KMS-11 (cell line): ENCODE measurements around the gene THAP12.

Experiments
- H2AFZ ChIP-seq: fragments of 200-600 bp; sonication (generic); 2 replicates; pipeline ENCODE4 v1.6.1; 2016; ENCODE audit warnings: antibody characterized with exemption, mixed run types, low read depth
- H3K27ac ChIP-seq: fragments of 200-600 bp; sonication (generic); 2 replicates; pipeline ENCODE4 v1.6.1; 2016; ENCODE audit warnings: mild to moderate bottlenecking, mixed run types
- H3K27me3 ChIP-seq: fragments of 200-600 bp; sonication (generic); 2 replicates; pipeline ENCODE4 v1.6.1; 2017; ENCODE audit warnings: mild to moderate bottlenecking, low read depth, mixed run types, moderate library complexity; ENCODE audit not compliant: insufficient read depth
- H3K36me3 ChIP-seq: fragments of 200-600 bp; sonication (generic); 2 replicates; pipeline ENCODE4 v1.6.1; 2017; ENCODE audit warnings: mild to moderate bottlenecking, mixed run types; ENCODE audit not compliant: insufficient read depth
- H3K4me1 ChIP-seq: fragments of 200-600 bp; sonication (generic); 2 replicates; pipeline ENCODE4 v1.6.1; 2016; ENCODE audit warnings: mild to moderate bottlenecking, low read depth, mixed run types; ENCODE audit not compliant: poor library complexity, severe bottlenecking
- H3K4me2 ChIP-seq: fragments of 200-600 bp; sonication (generic); 2 replicates; pipeline ENCODE4 v1.7.0; 2016; ENCODE audit warnings: mild to moderate bottlenecking, mixed run types
- H3K4me3 ChIP-seq: fragments of 200-600 bp; sonication (generic); IDR thresholded peaks from 2 replicates; pipeline ENCODE4 v1.6.1; 2017; ENCODE audit warnings: low read depth, low read length, mixed read lengths; ENCODE audit not compliant: insufficient read depth
- H3K79me2 ChIP-seq: fragments of 200-600 bp; sonication (generic); 2 replicates; pipeline ENCODE4 v1.6.1; 2016; ENCODE audit warnings: low read depth, mixed run types; ENCODE audit not compliant: insufficient read depth
- H3K9ac ChIP-seq: fragments of 200-600 bp; sonication (generic); 2 replicates; pipeline ENCODE4 v1.6.1; 2016; ENCODE audit warnings: mild to moderate bottlenecking, mixed run types
- H4K20me1 ChIP-seq: fragments of 200-600 bp; sonication (generic); 2 replicates; pipeline ENCODE4 v1.6.1; 2016; ENCODE audit warnings: mild to moderate bottlenecking, mixed run types; ENCODE audit not compliant: insufficient read depth
- CTCF ChIP-seq: fragments of 200-600 bp; sonication (generic); conservative IDR thresholded peaks from 2 replicates; pipeline ENCODE4 v1.6.1; 2017; ENCODE audit warnings: low read depth, mild to moderate bottlenecking, antibody characterized with exemption, low read length, moderate library complexity, mixed read lengths

THAP12 gene

GRCh38 chr11:76419896-76420295 lies 39.0 kb upstream of the THAP12 start:
- Histone ChIP-seq H3K27me3 (no peaks in the 10 kb centered on the region), H2AFZ (no peak overlapping the region), H3K9ac (no peak overlapping the region), H3K36me3 (no peaks in the 10 kb centered on the region), H3K4me3 (no peak overlapping the region), H3K27ac (no peak overlapping the region), H3K79me2 (no peaks in the 10 kb centered on the region), H4K20me1 (no peaks in the 10 kb centered on the region), H3K4me1 (peaks cover 22% of the 10 kb centered on the region), H3K4me2 (no peak overlapping the region)
- peak; percentile 58 for TF ChIP-seq CTCF

DNA sequence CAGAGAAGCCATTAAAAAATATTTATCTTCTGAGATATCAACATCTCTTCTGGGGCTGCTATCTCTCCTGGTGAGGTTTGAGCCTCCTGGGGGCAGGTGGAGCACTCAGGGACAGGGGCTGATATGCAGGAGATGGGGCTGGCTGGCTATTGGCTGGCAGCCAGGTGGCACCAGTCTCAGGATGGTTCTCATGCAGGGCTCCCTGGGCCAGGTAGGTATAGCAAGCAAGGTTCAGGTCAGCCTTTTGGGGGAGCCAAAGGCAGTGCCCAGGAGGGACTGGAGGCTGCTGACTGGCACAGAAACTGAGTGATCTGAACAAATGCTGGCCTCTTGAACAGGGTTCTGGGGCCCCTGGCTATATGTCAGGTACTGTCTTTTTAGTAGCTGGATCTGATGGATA lies 34.1 kb upstream of the THAP12 start:
- no peaks in the 10 kb centered on the region for H3K27me3 ChIP-seq
- H3K27ac ChIP-seq = no peak overlapping the region
- H3K9ac ChIP-seq = no peak overlapping the region
- no peaks in the 10 kb centered on the region for H3K79me2 ChIP-seq
- H3K4me2 ChIP-seq = no peak overlapping the region
- no peaks in the 10 kb centered on the region for H4K20me1 ChIP-seq
- H2AFZ ChIP-seq = no peak overlapping the region
- H3K4me1 ChIP-seq = no peaks in the 10 kb centered on the region
- no peaks in the 10 kb centered on the region for H3K36me3 ChIP-seq
- TF ChIP-seq CTCF = no peak
- no peak overlapping the region for H3K4me3 ChIP-seq

DNA sequence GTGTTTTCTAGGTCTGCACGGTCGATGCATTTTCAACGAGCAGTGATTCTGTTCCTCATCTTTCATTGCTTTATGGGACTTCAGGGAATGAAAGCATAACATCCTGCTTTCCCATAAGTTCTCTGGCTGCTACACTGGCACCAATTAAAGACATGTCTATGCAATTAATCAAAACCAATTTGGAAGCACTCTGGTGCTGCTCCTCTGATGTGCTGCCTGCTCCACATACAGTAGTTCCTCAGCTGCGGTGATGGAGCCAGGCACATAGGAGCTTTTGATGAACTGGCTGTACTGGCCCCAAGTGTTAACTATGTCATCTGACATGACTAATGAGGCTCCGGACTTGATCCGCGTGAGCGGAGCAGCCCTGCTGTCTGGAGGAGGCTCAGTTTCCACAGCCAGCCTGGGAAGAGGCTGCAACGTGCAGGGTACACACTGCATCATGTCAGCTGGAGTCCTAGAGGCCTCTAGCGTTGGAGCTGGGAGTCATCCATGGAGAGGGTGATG lies 30.0 kb upstream of the THAP12 start:
- no peak for TF ChIP-seq CTCF
- no peak overlapping the region for H2AFZ ChIP-seq
- H3K4me1 ChIP-seq = no peaks in the 10 kb centered on the region
- no peaks in the 10 kb centered on the region for H3K36me3 ChIP-seq
- H3K79me2 ChIP-seq = no peaks in the 10 kb centered on the region
- H4K20me1 ChIP-seq = no peaks in the 10 kb centered on the region
- H3K4me2 ChIP-seq = no peak overlapping the region
- H3K27me3 ChIP-seq = no peaks in the 10 kb centered on the region
- H3K9ac ChIP-seq = no peak overlapping the region
- no peak overlapping the region for H3K4me3 ChIP-seq
- no peak overlapping the region for H3K27ac ChIP-seq

DNA sequence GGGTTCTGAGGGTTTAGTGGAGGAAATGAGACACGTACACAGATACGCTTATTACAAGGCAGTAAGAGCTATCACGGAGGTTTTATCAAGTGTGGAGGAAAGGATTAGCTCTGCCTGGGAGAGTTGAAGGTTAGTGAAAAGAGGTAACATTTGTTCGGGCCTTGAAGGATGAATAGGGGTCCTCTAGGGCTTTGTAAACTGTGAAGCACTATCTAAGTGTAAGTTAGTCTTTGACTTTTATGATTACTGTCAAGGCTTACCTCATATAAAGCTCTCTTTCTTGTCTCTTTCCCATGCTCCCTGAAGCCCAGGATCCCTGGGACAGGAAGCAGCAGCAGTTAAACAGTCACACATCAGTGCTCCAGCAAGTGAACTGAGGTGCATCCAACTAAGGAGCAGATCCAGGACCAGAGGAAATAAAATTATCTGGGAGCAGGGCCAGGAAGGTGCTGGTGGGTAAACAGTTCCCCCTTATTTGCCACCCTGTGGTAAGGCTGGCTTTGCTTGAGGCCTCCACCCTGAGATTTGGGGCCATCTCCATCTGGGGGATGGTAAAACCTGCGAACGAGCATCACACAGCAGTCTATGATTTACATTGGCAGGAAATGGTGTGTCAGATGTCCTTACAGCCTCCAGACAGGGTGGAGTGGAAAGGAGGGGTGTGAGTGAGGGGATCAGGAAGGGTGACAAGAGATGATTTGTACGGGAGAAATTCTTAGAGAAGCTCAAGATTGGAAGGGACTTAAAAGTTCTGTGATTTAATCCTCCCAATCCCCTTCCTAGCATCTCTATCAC lies 27.4 kb upstream of the THAP12 start:
- H3K4me2 ChIP-seq = no peak overlapping the region
- no peaks in the 10 kb centered on the region for H4K20me1 ChIP-seq
- H3K9ac ChIP-seq = no peak overlapping the region
- no peak for TF ChIP-seq CTCF
- H3K79me2 ChIP-seq = no peaks in the 10 kb centered on the region
- no peak overlapping the region for H3K4me3 ChIP-seq
- no peaks in the 10 kb centered on the region for H3K27me3 ChIP-seq
- H3K27ac ChIP-seq = no peak overlapping the region
- H2AFZ ChIP-seq = no peak overlapping the region
- H3K36me3 ChIP-seq = no peaks in the 10 kb centered on the region
- no peaks in the 10 kb centered on the region for H3K4me1 ChIP-seq
